Nephron (organoid): ENCODE data around the gene MS4A14.

Experiments
- H3K27ac Mint-ChIP-seq, 3 experiments: 2 replicates each; pipeline ENCODE4 v1.8.0; 2020; ENCODE audit warnings: mixed read lengths in 3 of 3, mild to moderate bottlenecking in 2 of 3, moderate library complexity in 1 of 3
- H3K27me3 Mint-ChIP-seq: 2 replicates; pipeline ENCODE4 v1.8.0; 2021; ENCODE audit warnings: low read depth, mild to moderate bottlenecking, moderate library complexity, mixed read lengths
- H3K36me3 Mint-ChIP-seq: 2 replicates; pipeline ENCODE4 v1.8.0; 2020; ENCODE audit warnings: low read depth, mixed read lengths
- H3K4me1 Mint-ChIP-seq: 2 replicates; pipeline ENCODE4 v1.8.0; 2020; ENCODE audit warnings: mixed read lengths
- H3K4me3 Mint-ChIP-seq, 3 experiments: 2 replicates each; pipeline ENCODE4 v1.8.0; 2020; ENCODE audit warnings: mild to moderate bottlenecking in 3 of 3, mixed read lengths in 3 of 3, moderate library complexity in 2 of 3
- H3K9me3 Mint-ChIP-seq: 2 replicates; pipeline ENCODE4 v1.8.0; 2020; ENCODE audit warnings: mixed read lengths
- CTCF ChIP-seq, 3 experiments: fragments of 200-600 bp; sonication (generic); IDR thresholded peaks; one replicate each; pipeline ENCODE4 v1.5.0; 2021; ENCODE audit warnings: antibody characterized with exemption in 3 of 3; ENCODE audit not compliant: unreplicated experiment in 3 of 3

MS4A14 gene

GRCh38 chr11:60396382-60396781 lies at the start of gene MS4A14:
MS4A14 (plus strand) TSS chr11:60396459; CDS start chr11:60396579, 120 bp downstream.
- H3K4me1 Mint-ChIP-seq: no peaks in the 10 kb centered on the region
- H3K36me3 Mint-ChIP-seq: no peaks in the 10 kb centered on the region
- peaks cover under 1% of the 10 kb centered on the region for H3K9me3 Mint-ChIP-seq
- TF ChIP-seq CTCF (IDR thresholded peaks at IDR 0.05; ENCODE audit: unreplicated experiment in 3 of 3): no peak
- no peak within 1 kb of the TSS for H3K4me3 Mint-ChIP-seq
- no peak within 1 kb of the TSS for H3K27ac Mint-ChIP-seq
- no peaks in the 10 kb centered on the region for H3K27me3 Mint-ChIP-seq

GRCh38 chr11:60347084-60347797 lies 49.0 kb upstream of the MS4A14 start:
- Mint-ChIP-seq H3K36me3 (no peaks in the 10 kb centered on the region), H3K4me3 (no peak overlapping the region), H3K9me3 (no peaks in the 10 kb centered on the region), H3K4me1 (no peaks in the 10 kb centered on the region), H3K27ac (no peak overlapping the region), H3K27me3 (no peaks in the 10 kb centered on the region)
- no peak for TF ChIP-seq CTCF (IDR thresholded peaks at IDR 0.05; ENCODE audit: unreplicated experiment in 3 of 3)

- H3K9me3 Mint-ChIP-seq: no peaks in the 10 kb centered on the region
- no peaks in the 10 kb centered on the region for H3K27me3 Mint-ChIP-seq
- no peaks in the 10 kb centered on the region for H3K36me3 Mint-ChIP-seq
- H3K4me1 Mint-ChIP-seq: no peaks in the 10 kb centered on the region
- TF ChIP-seq CTCF (IDR thresholded peaks at IDR 0.05; ENCODE audit: unreplicated experiment in 3 of 3): no peak
- H3K4me3 Mint-ChIP-seq: no peak overlapping the region
- H3K27ac Mint-ChIP-seq: no peak overlapping the region
Measured at GRCh38 chr11:60348116-60348515, 48.1 kb upstream of the MS4A14 start.

- no peak overlapping the region for H3K4me3 Mint-ChIP-seq
- no peaks in the 10 kb centered on the region for H3K27me3 Mint-ChIP-seq
- no peaks in the 10 kb centered on the region for H3K4me1 Mint-ChIP-seq
- no peak overlapping the region for H3K27ac Mint-ChIP-seq
- no peaks in the 10 kb centered on the region for H3K36me3 Mint-ChIP-seq
- H3K9me3 Mint-ChIP-seq: no peaks in the 10 kb centered on the region
- TF ChIP-seq CTCF (IDR thresholded peaks at IDR 0.05; ENCODE audit: unreplicated experiment in 3 of 3): no peak
Measured at GRCh38 chr11:60349990-60350389, 46.3 kb upstream of the MS4A14 start.

- no peaks in the 10 kb centered on the region for H3K36me3 Mint-ChIP-seq
- H3K4me1 Mint-ChIP-seq: no peaks in the 10 kb centered on the region
- H3K9me3 Mint-ChIP-seq: no peaks in the 10 kb centered on the region
- no peak for TF ChIP-seq CTCF (IDR thresholded peaks at IDR 0.05; ENCODE audit: unreplicated experiment in 3 of 3)
- H3K27me3 Mint-ChIP-seq: no peaks in the 10 kb centered on the region
- H3K4me3 Mint-ChIP-seq: no peak overlapping the region
- H3K27ac Mint-ChIP-seq: no peak overlapping the region
Measured at GRCh38 chr11:60357771-60358170, 38.5 kb upstream of the MS4A14 start.

- no peak overlapping the region for H3K4me3 Mint-ChIP-seq
- no peaks in the 10 kb centered on the region for H3K36me3 Mint-ChIP-seq
- H3K27me3 Mint-ChIP-seq: no peaks in the 10 kb centered on the region
- H3K4me1 Mint-ChIP-seq: peaks cover 9% of the 10 kb centered on the region
- no peaks in the 10 kb centered on the region for H3K9me3 Mint-ChIP-seq
- TF ChIP-seq CTCF (IDR thresholded peaks at IDR 0.05; ENCODE audit: unreplicated experiment in 3 of 3): no peak
- H3K27ac Mint-ChIP-seq: no peak overlapping the region
Measured at GRCh38 chr11:60360621-60361020, 35.6 kb upstream of the MS4A14 start.
